ENCODE data around the gene KDM6B.

The KDM6B gene

GRCh38 chr17:7841396-7841914, 7.4 kb downstream of the KDM6B start:
- peak; percentile 93 for DNase-seq

GRCh38 chr17:7841915-7842379, 7.9 kb downstream of the KDM6B start:
- DNase-seq, result peak; percentile 87

GRCh38 chr17:7842380-7843256, 8.6 kb downstream of the KDM6B start:
- DNase-seq, result peak; percentile 98

GRCh38 chr17:7843257-7843535, 9.2 kb downstream of the KDM6B start:
- DNase-seq, result no peak

GRCh38 chr17:7843536-7844291, 9.7 kb downstream of the KDM6B start:
- peak; percentile 96 for DNase-seq

GRCh38 chr17:7844292-7845154, 10.5 kb downstream of the KDM6B start:
- peak; percentile 91 for DNase-seq

- DNase-seq, result peak; percentile 15
Measured at GRCh38 chr17:7845359-7846062, 11.5 kb downstream of the KDM6B start.

GRCh38 chr17:7846063-7846735, 12.2 kb downstream of the KDM6B start:
- DNase-seq, result peak; percentile 9

GRCh38 chr17:7846765-7847661, 13.0 kb downstream of the KDM6B start:
- DNase-seq, result peak; percentile 34

- peak; percentile 31 for DNase-seq
Measured at GRCh38 chr17:7848131-7848579, 14.1 kb downstream of the KDM6B start.

- DNase-seq, result no peak
Measured at GRCh38 chr17:7848739-7849129, 14.7 kb downstream of the KDM6B start.

- peak; percentile 8 for DNase-seq
Measured at GRCh38 chr17:7849130-7849750, 15.2 kb downstream of the KDM6B start.

- DNase-seq, result peak; percentile 18
Measured at GRCh38 chr17:7849751-7850504, 15.9 kb downstream of the KDM6B start.

GRCh38 chr17:7850701-7851437, 16.9 kb downstream of the KDM6B start:
- peak; percentile 15 for DNase-seq

GRCh38 chr17:7851438-7852261, 17.6 kb downstream of the KDM6B start:
- DNase-seq, result peak; percentile 95

- DNase-seq, result no peak
Measured at GRCh38 chr17:7852262-7852670, 18.2 kb downstream of the KDM6B start.

GRCh38 chr17:7852919-7853690, 19.1 kb downstream of the KDM6B start:
- peak; percentile 38 for DNase-seq
